PC-3 (cell line): Measurements from ENCODE around the gene WDR6. TPM values are rescaled to one million over a fixed set of nuclear protein-coding genes. Genes with fewer than 3 reads are reported as not detected.

Experiments
- ATAC-seq: fragments of 200-7000 bp; cut with Tn5 transposase; 2 replicates; pipeline ENCODE4 v1.9.1; 2020; ENCODE audit warnings: mild to moderate bottlenecking, moderate library complexity
- BruUV-seq: library from RNA; stranded (reverse); fragments of 400-500 nt; replicated peaks from 2 replicates; lab custom pipeline; 2021; lab: Mats Ljungman, UMichigan
- CTCF ChIA-PET: fragments of 300-600 bp; sonication (Branson Sonifier 250); formaldehyde crosslinking; loops from one replicate; lab custom pipeline; 2022; ENCODE audit warnings: antibody characterized with exemption; lab: Charles Lee
- POLR2A ChIA-PET: fragments of 300-600 bp; sonication (Branson Sonifier 250); formaldehyde crosslinking; loops from one replicate; lab custom pipeline; 2022; ENCODE audit warnings: antibody characterized with exemption; ENCODE audit not compliant: unreplicated experiment; lab: Charles Lee
- DNase-seq: peaks from one replicate; pipeline ENCODE4 v3.0.0-alpha.2; 2015
- H2AFZ ChIP-seq: fragments of 300-600 bp; sonication (generic); 2 replicates; pipeline ENCODE4 v1.6.0; 2016; ENCODE audit warnings: antibody characterized with exemption, low read length
- H3F3A ChIP-seq: fragments of 300-600 bp; sonication (generic); one replicate; pipeline ENCODE4 v1.6.0; 2017; ENCODE audit warnings: antibody characterized with exemption, low read length, control low read depth, mild to moderate bottlenecking; ENCODE audit not compliant: unreplicated experiment
- H3K27ac ChIP-seq: fragments of 300-600 bp; sonication (generic); 2 replicates; pipeline ENCODE4 v1.5.1; 2016; ENCODE audit warnings: mild to moderate bottlenecking, low read length
- H3K27me3 ChIP-seq: fragments of 300-600 bp; sonication (generic); 2 replicates; pipeline ENCODE4 v1.6.1; 2016; ENCODE audit warnings: low read length, mixed read lengths
- H3K36me3 ChIP-seq: fragments of 300-600 bp; sonication (generic); 2 replicates; pipeline ENCODE4 v1.6.1; 2016; ENCODE audit warnings: low read depth, mixed run types, low read length, mixed read lengths
- H3K4me1 ChIP-seq: fragments of 300-600 bp; sonication (generic); 2 replicates; pipeline ENCODE4 v1.5.1; 2016; ENCODE audit warnings: low read length; ENCODE audit not compliant: insufficient read depth
- H3K4me2 ChIP-seq: fragments of 300-600 bp; sonication (generic); 2 replicates; pipeline ENCODE4 v1.6.0; 2016; ENCODE audit warnings: low read length
- H3K4me3 ChIP-seq: fragments of 300-600 bp; sonication (generic); 2 replicates; pipeline ENCODE4 v1.5.1; 2016; ENCODE audit warnings: mild to moderate bottlenecking, low read length, mixed read lengths
- H3K79me2 ChIP-seq: fragments of 300-600 bp; sonication (generic); 2 replicates; pipeline ENCODE4 v1.6.1; 2017; ENCODE audit warnings: low read length, mixed read lengths
- H3K9ac ChIP-seq: fragments of 300-600 bp; sonication (generic); 2 replicates; pipeline ENCODE4 v1.6.0; 2016; ENCODE audit warnings: mild to moderate bottlenecking, low read length
- H3K9me2 ChIP-seq: fragments of 300-600 bp; sonication (generic); replicated peaks from 2 replicates; pipeline ENCODE4 v1.6.1; 2016; ENCODE audit warnings: mixed run types, low read length, mixed read lengths
- H3K9me3 ChIP-seq: fragments of 300-600 bp; sonication (generic); 2 replicates; pipeline ENCODE4 v1.6.1; 2016; ENCODE audit warnings: low read length, mixed read lengths
- H4K20me1 ChIP-seq: fragments of 300-600 bp; sonication (generic); 2 replicates; pipeline ENCODE4 v1.6.1; 2016; ENCODE audit warnings: low read length, mixed read lengths
- CTCF ChIP-seq: fragments of 300-600 bp; sonication (generic); conservative IDR thresholded peaks from 2 replicates; pipeline ENCODE4 v1.5.1; 2017; ENCODE audit warnings: antibody characterized with exemption, low read depth, mild to moderate bottlenecking, low read length
- EZH2 ChIP-seq: fragments of 300-600 bp; sonication (generic); IDR thresholded peaks from one replicate; pipeline ENCODE4 v1.6.1; 2017; ENCODE audit warnings: antibody characterized with exemption, mild to moderate bottlenecking, low read length; ENCODE audit not compliant: unreplicated experiment
- EZH2phosphoT487 ChIP-seq: fragments of 300-600 bp; sonication (generic); IDR thresholded peaks from 2 replicates; pipeline ENCODE4 v1.6.1; 2018; ENCODE audit warnings: mild to moderate bottlenecking, antibody characterized with exemption, low read length, borderline replicate concordance
- intact Hi-C: fragments of 100-400 bp; cut with micrococcal nuclease; formaldehyde crosslinking; loops from 2 replicates; pipeline ENCODE4 v1.9.0; 2023
- total RNA-seq: library from RNA; depleted of rRNA; stranded (reverse); fragments of >200 nt; gene quantifications from 2 replicates; pipeline ENCODE4 v1.2.3, GENCODE V29; 2014

The WDR6 gene
- total RNA-seq, 1 experiment from 2014 or later, result 92.7 TPM

- intact Hi-C loops, result no loop called here
- H3K9me3 ChIP-seq, result no peaks in the 10 kb centered on the region
- POLR2A ChIA-PET, result no interaction called here
- no peaks in the 10 kb centered on the region for H3K36me3 ChIP-seq
- no peak overlapping the region for H3K4me2 ChIP-seq
- no TSS peak for BruUV-seq
- no peaks in the 10 kb centered on the region for H3K9me2 ChIP-seq
- DNase-seq (no peak), ATAC-seq (no peak)
- no peaks in the 10 kb centered on the region for H4K20me1 ChIP-seq
- no peak overlapping the region for H3K27ac ChIP-seq
- peaks cover 20% of the 10 kb centered on the region for H3K79me2 ChIP-seq
- peaks cover 1% of the 10 kb centered on the region; the same call in 1 of the 2 replicates for H3K4me1 ChIP-seq
- H3K27me3 ChIP-seq, result no peaks in the 10 kb centered on the region
- no peak overlapping the region for H2AFZ ChIP-seq
- H3K4me3 ChIP-seq, result no peak overlapping the region
- H3K9ac ChIP-seq, result no peak overlapping the region
- TF ChIP-seq EZH2 (no peak), EZH2phosphoT487 (no peak), CTCF (no peak)
- CTCF ChIA-PET, result no interaction called here
- no peaks in the 10 kb centered on the region for H3F3A ChIP-seq
Measured at GRCh38 chr3:48997102-48997635, 10.0 kb upstream of the WDR6 start.

- H3F3A ChIP-seq, result no peaks in the 10 kb centered on the region
- ChIA-PET CTCF (interaction anchor here (0.5 kb wide), 1 partner anchor 292 kb away, joined by 4 read pairs; no protein-coding TSS in a partner anchor), POLR2A (no interaction called here)
- H4K20me1 ChIP-seq, result no peaks in the 10 kb centered on the region
- DNase-seq (no peak), ATAC-seq (no peak)
- no peak overlapping the region for H3K27ac ChIP-seq
- no peaks in the 10 kb centered on the region for H3K9me3 ChIP-seq
- intact Hi-C loops, result no loop called here
- H3K79me2 ChIP-seq, result peaks cover 18% of the 10 kb centered on the region
- H3K9me2 ChIP-seq, result no peaks in the 10 kb centered on the region
- H3K27me3 ChIP-seq, result no peaks in the 10 kb centered on the region
- H2AFZ ChIP-seq, result no peak overlapping the region
- TF ChIP-seq CTCF (no peak), EZH2 (no peak), EZH2phosphoT487 (no peak)
- no TSS peak for BruUV-seq
- H3K4me1 ChIP-seq, result no peaks in the 10 kb centered on the region
- H3K4me2 ChIP-seq, result no peak overlapping the region
- H3K9ac ChIP-seq, result no peak overlapping the region
- H3K4me3 ChIP-seq, result no peak overlapping the region
- no peaks in the 10 kb centered on the region for H3K36me3 ChIP-seq
Measured at GRCh38 chr3:48997714-48998637, 9.2 kb upstream of the WDR6 start.
